HepG2 (cell line): ENCODE data around the gene VN1R2. TPM values are rescaled to one million over a fixed set of nuclear protein-coding genes. Genes with fewer than 3 reads are reported as not detected.

Experiments
- ARID3A ChIP-seq: IDR thresholded peaks from 2 replicates; pipeline ENCODE4 v1.6.1; 2012; ENCODE audit warnings: low read depth, low read length, improper control_type of control experiment
- CEBPZ ChIP-seq: IDR thresholded peaks from 2 replicates; pipeline ENCODE4 v1.6.1; 2012; ENCODE audit warnings: low read length, improper control_type of control experiment
- EZH2 ChIP-seq: conservative IDR thresholded peaks from 2 replicates; pipeline ENCODE4 v1.6.1; 2012; ENCODE audit warnings: mild to moderate bottlenecking, low read depth, low read length, moderate library complexity
- FOXO1 ChIP-seq: sonication (generic); formaldehyde crosslinking; IDR thresholded peaks from 2 replicates; pipeline ENCODE4 v1.4.0; 2020; ENCODE audit warnings: missing genetic modification reagents
- HMGA1 ChIP-seq: sonication (generic); formaldehyde crosslinking; conservative IDR thresholded peaks from 2 replicates; pipeline ENCODE4 v1.4.0; 2020; ENCODE audit warnings: missing genetic modification reagents
- NFAT5 ChIP-seq: sonication (generic); formaldehyde crosslinking; IDR thresholded peaks from 2 replicates; pipeline ENCODE4 v1.4.0; 2020; ENCODE audit warnings: missing genetic modification reagents
- RELA ChIP-seq: sonication (generic); formaldehyde crosslinking; IDR thresholded peaks from 2 replicates; pipeline ENCODE4 v1.4.0; 2020; ENCODE audit warnings: missing genetic modification reagents
- TBX2 ChIP-seq: sonication (generic); formaldehyde crosslinking; IDR thresholded peaks from 2 replicates; pipeline ENCODE4 v1.5.0; 2020; ENCODE audit warnings: missing genetic modification reagents, mild to moderate bottlenecking, borderline replicate concordance
- ZBTB34 ChIP-seq: sonication (generic); formaldehyde crosslinking; IDR thresholded peaks from 2 replicates; pipeline ENCODE4 v1.8.0; 2022; ENCODE audit warnings: mild to moderate bottlenecking, missing genetic modification reagents
- ZMYM3 ChIP-seq: sonication (generic); formaldehyde crosslinking; IDR thresholded peaks from 2 replicates; pipeline ENCODE4 v1.5.1; 2020; ENCODE audit warnings: mild to moderate bottlenecking, missing genetic modification reagents
- ZNF234 ChIP-seq: sonication (generic); formaldehyde crosslinking; conservative IDR thresholded peaks from 2 replicates; pipeline ENCODE4 v1.5.1; 2020; ENCODE audit warnings: mild to moderate bottlenecking, missing genetic modification reagents
- polyA plus RNA-seq, 8 experiments: library from polyadenylated mRNA; depleted of rRNA in 3 of 8; stranded (reverse) in 7 of 8; unstranded in 1 of 8; fragments of >200 nt; fragmentation: Illumina TruSeq in 4 of 8; extraction: Trizol in 4 of 8; gene quantifications; 2 replicates each; pipeline versions ENCODE4 v1.2.1 to v1.2.3, GENCODE V29; 2011 to 2016; ENCODE audit warnings: low read depth in 4 of 8, missing spikeins in 1 of 8, mixed read lengths in 1 of 8; ENCODE audit not compliant: insufficient read depth in 1 of 8
- total RNA-seq, 5 experiments: library from RNA; depleted of rRNA; stranded (reverse); fragments of >200 nt; fragmentation: Illumina TruSeq; extraction: Trizol; gene quantifications; 2 replicates each; pipeline ENCODE4 v1.2.3, GENCODE V29; 2016; ENCODE audit warnings: low read depth in 1 of 5

VN1R2 gene
- total and polyA plus RNA-seq, 2 of the 13 experiments (the other 11 are each of a cell fraction or from before 2014, with no cell fraction given) = not detected

- no peak for TF ChIP-seq ZBTB34 (CRISPR knock-in tag)
- no peak for TF ChIP-seq ZNF234 (CRISPR knock-in tag)
- no peak for TF ChIP-seq NFAT5
- TF ChIP-seq HMGA1 = no peak
- TF ChIP-seq EZH2 = no peak
- TF ChIP-seq FOXO1 = no peak
- TF ChIP-seq ARID3A = no peak
- TF ChIP-seq ZMYM3 (CRISPR knock-in tag) = no peak
- no peak for TF ChIP-seq RELA (CRISPR knock-in tag)
- no peak for TF ChIP-seq CEBPZ
- TF ChIP-seq TBX2 (CRISPR knock-in tag) = no peak
Measured at GRCh38 chr19:53285087-53285486, 27.0 kb downstream of the VN1R2 start (continued).
